ENCODE data around the gene TRIO. TPM values are rescaled to one million over a fixed set of nuclear protein-coding genes. Genes with fewer than 3 reads are reported as not detected.

TRIO gene
- polyA plus RNA-seq, 1 donor (not counting 4 experiments of a cell fraction or from before 2014, with no cell fraction given) = 57.2 TPM

- no peak overlapping the region for H2AFZ ChIP-seq (ENCODE audit: control insufficient read depth, low read length)
- H3K27ac ChIP-seq (ENCODE audit: control insufficient read depth, insufficient read depth, low read length) = no peak overlapping the region
- no peak overlapping the region for H3K4me2 ChIP-seq (ENCODE audit: control insufficient read depth, extremely low read depth, insufficient read depth, low read depth, low read length)
- peaks cover 100% of the 10 kb centered on the region for H3K79me2 ChIP-seq (ENCODE audit: control insufficient read depth, insufficient read depth, low read length)
- no peaks in the 10 kb centered on the region for H3K9me3 ChIP-seq (ENCODE audit: control insufficient read depth, low read depth, low read length)
- peaks cover 5% of the 10 kb centered on the region for H3K9me1 ChIP-seq (ENCODE audit: control insufficient read depth, extremely low read depth, insufficient read depth, low read length)
- no peak overlapping the region for H3K4me3 ChIP-seq (ENCODE audit: control insufficient read depth in 2 of 3, extremely low read depth in 1 of 3, insufficient read depth in 2 of 3, low read depth in 1 of 3, low read length in 3 of 3)
- DNase-seq (ENCODE audit: low read depth, low spot score) (no peak), FAIRE-seq (no peak)
- H3K4me1 ChIP-seq (ENCODE audit: control insufficient read depth, extremely low read depth, insufficient read depth, low read length) = no peaks in the 10 kb centered on the region
- peaks cover 42% of the 10 kb centered on the region for H4K20me1 ChIP-seq (ENCODE audit: control insufficient read depth, extremely low read depth, insufficient read depth, low read length)
- dilution Hi-C loops (cut with MboI; ENCODE audit: extremely low pct_ligation_motif_present, low sequenced_read_pairs) = no loop called here
- H3K9ac ChIP-seq (ENCODE audit: control insufficient read depth, extremely low read depth, insufficient read depth, low read length) = no peak overlapping the region
- TF ChIP-seq CTCF (optimal IDR thresholded peaks at IDR 0.05 in 1 of 3, IDR thresholded peaks at IDR 0.05 in 1 of 3, conservative IDR thresholded peaks at IDR 0.05 in 1 of 3; ENCODE audit: extremely low read depth in 1 of 3, insufficient read depth in 2 of 3, low read length in 3 of 3) = no peak
- TF ChIP-seq EZH2 (IDR thresholded peaks at IDR 0.05; ENCODE audit: low read length) = no peak
- no peaks in the 10 kb centered on the region for H3K27me3 ChIP-seq (ENCODE audit: control insufficient read depth, extremely low read depth, insufficient read depth, low read length)
- peaks cover 3 to 4% of the 10 kb centered on the region in 2 experiments for H3K36me3 ChIP-seq (ENCODE audit: control insufficient read depth in 2 of 2, extremely low read depth in 1 of 2, insufficient read depth in 2 of 2, low read length in 2 of 2)
Measured at GRCh38 chr5:14246350-14247053, 103.4 kb downstream of the TRIO start.

- peaks cover 3 to 4% of the 10 kb centered on the region in 2 experiments for H3K36me3 ChIP-seq (ENCODE audit: control insufficient read depth in 2 of 2, extremely low read depth in 1 of 2, insufficient read depth in 2 of 2, low read length in 2 of 2)
- no peaks in the 10 kb centered on the region for H3K4me1 ChIP-seq (ENCODE audit: control insufficient read depth, extremely low read depth, insufficient read depth, low read length)
- FAIRE-seq (no peak), DNase-seq (ENCODE audit: low read depth, low spot score) (no peak)
- H3K79me2 ChIP-seq (ENCODE audit: control insufficient read depth, insufficient read depth, low read length) = peaks cover 100% of the 10 kb centered on the region
- no peaks in the 10 kb centered on the region for H3K9me3 ChIP-seq (ENCODE audit: control insufficient read depth, low read depth, low read length)
- no peaks in the 10 kb centered on the region for H3K27me3 ChIP-seq (ENCODE audit: control insufficient read depth, extremely low read depth, insufficient read depth, low read length)
- dilution Hi-C loops (cut with MboI; ENCODE audit: extremely low pct_ligation_motif_present, low sequenced_read_pairs) = no loop called here
- H3K27ac ChIP-seq (ENCODE audit: control insufficient read depth, insufficient read depth, low read length) = no peak overlapping the region
- H2AFZ ChIP-seq (ENCODE audit: control insufficient read depth, low read length) = no peak overlapping the region
- peaks cover 5% of the 10 kb centered on the region for H3K9me1 ChIP-seq (ENCODE audit: control insufficient read depth, extremely low read depth, insufficient read depth, low read length)
- peaks cover 42% of the 10 kb centered on the region for H4K20me1 ChIP-seq (ENCODE audit: control insufficient read depth, extremely low read depth, insufficient read depth, low read length)
- H3K4me3 ChIP-seq (ENCODE audit: control insufficient read depth in 2 of 3, extremely low read depth in 1 of 3, insufficient read depth in 2 of 3, low read depth in 1 of 3, low read length in 3 of 3) = no peak overlapping the region
- no peak for TF ChIP-seq CTCF (optimal IDR thresholded peaks at IDR 0.05 in 1 of 3, IDR thresholded peaks at IDR 0.05 in 1 of 3, conservative IDR thresholded peaks at IDR 0.05 in 1 of 3; ENCODE audit: extremely low read depth in 1 of 3, insufficient read depth in 2 of 3, low read length in 3 of 3)
- no peak for TF ChIP-seq EZH2 (IDR thresholded peaks at IDR 0.05; ENCODE audit: low read length)
- no peak overlapping the region for H3K4me2 ChIP-seq (ENCODE audit: control insufficient read depth, extremely low read depth, insufficient read depth, low read depth, low read length)
- H3K9ac ChIP-seq (ENCODE audit: control insufficient read depth, extremely low read depth, insufficient read depth, low read length) = no peak overlapping the region
Measured at GRCh38 chr5:14247054-14247386, 103.9 kb downstream of the TRIO start.

Measured in keratinocyte (primary cell).